ENCODE data around the gene GSTA3. TPM values are rescaled to one million over a fixed set of nuclear protein-coding genes. Genes with fewer than 3 reads are reported as not detected.
"Not testable (repeated sequence)": the region's sequence is repeated elsewhere in the genome, so short reads cannot be mapped to it uniquely, and the experiment has no call there.

Gene GSTA3
- total RNA-seq, 1 experiment from 2014 or later, result not detected

GRCh38 chr6:52881996-52882841, 27.3 kb downstream of the GSTA3 start:
- DNase-seq, result peak; percentile 82
- H3K9ac ChIP-seq (ENCODE audit: low read length), result peak overlapping the region; percentile 43; the same call in 1 of the 2 replicates

GRCh38 chr6:52881662-52881995, 27.9 kb downstream of the GSTA3 start:
- H3K9me3 ChIP-seq (ENCODE audit: low read length), result no peaks in the 10 kb centered on the region
- no peaks in the 10 kb centered on the region for H3K9me2 ChIP-seq (replicated peaks; ENCODE audit: insufficient read depth, low read length)
- no peaks in the 10 kb centered on the region for H3K27me3 ChIP-seq (ENCODE audit: low read length)
- H3K9ac ChIP-seq (ENCODE audit: low read length), result no peak overlapping the region
- no peaks in the 10 kb centered on the region for H4K20me1 ChIP-seq (ENCODE audit: insufficient read depth, low read depth, low read length)
- H2AFZ ChIP-seq (ENCODE audit: low read length), result no peak overlapping the region
- no peak overlapping the region for H3K4me2 ChIP-seq (ENCODE audit: low read depth, low read length, poor library complexity, severe bottlenecking)
- peaks cover 3% of the 10 kb centered on the region for H3K4me1 ChIP-seq (ENCODE audit: low read length)
- no peaks in the 10 kb centered on the region for H3K79me2 ChIP-seq (ENCODE audit: low read length)
- H3K36me3 ChIP-seq (ENCODE audit: insufficient read depth, low read length), result no peaks in the 10 kb centered on the region
- no peak overlapping the region for H3K4me3 ChIP-seq (ENCODE audit: low read length)
- DNase-seq, result no peak
- H3K27ac ChIP-seq (ENCODE audit: low read length), result no peak overlapping the region

More at GRCh38 chr6:52881996-52882841, 27.3 kb downstream of the GSTA3 start:
- H3K79me2 ChIP-seq (ENCODE audit: low read length), result no peaks in the 10 kb centered on the region
- peaks cover 3% of the 10 kb centered on the region for H3K4me1 ChIP-seq (ENCODE audit: low read length)
- H2AFZ ChIP-seq (ENCODE audit: low read length), result peak overlapping the region; percentile 92; the same call in 1 of the 2 replicates
- no peaks in the 10 kb centered on the region for H3K9me2 ChIP-seq (replicated peaks; ENCODE audit: insufficient read depth, low read length)
- no peak overlapping the region for H3K27ac ChIP-seq (ENCODE audit: low read length)
- no peaks in the 10 kb centered on the region for H3K36me3 ChIP-seq (ENCODE audit: insufficient read depth, low read length)
- no peaks in the 10 kb centered on the region for H3K9me3 ChIP-seq (ENCODE audit: low read length)
- H4K20me1 ChIP-seq (ENCODE audit: insufficient read depth, low read depth, low read length), result no peaks in the 10 kb centered on the region
- peak overlapping the region; percentile 30; the same call in 1 of the 2 replicates for H3K4me3 ChIP-seq (ENCODE audit: low read length)
- H3K27me3 ChIP-seq (ENCODE audit: low read length), result no peaks in the 10 kb centered on the region
- peak overlapping the region; percentile 50 for H3K4me2 ChIP-seq (ENCODE audit: low read depth, low read length, poor library complexity, severe bottlenecking)

GRCh38 chr6:52877786-52878185, 31.7 kb downstream of the GSTA3 start:
- H3K4me1 ChIP-seq (ENCODE audit: low read length), result peaks cover 3% of the 10 kb centered on the region
- no peaks in the 10 kb centered on the region for H3K36me3 ChIP-seq (ENCODE audit: insufficient read depth, low read length)
- no peaks in the 10 kb centered on the region for H3K27me3 ChIP-seq (ENCODE audit: low read length)
- DNase-seq, result peak; percentile 2
- H3K9me2 ChIP-seq (replicated peaks; ENCODE audit: insufficient read depth, low read length), result no peaks in the 10 kb centered on the region
- H3K79me2 ChIP-seq (ENCODE audit: low read length), result no peaks in the 10 kb centered on the region
- no peak overlapping the region for H3K4me3 ChIP-seq (ENCODE audit: low read length)
- no peaks in the 10 kb centered on the region for H3K9me3 ChIP-seq (ENCODE audit: low read length)
- H3K27ac ChIP-seq (ENCODE audit: low read length), result no peak overlapping the region
- no peak overlapping the region for H3K9ac ChIP-seq (ENCODE audit: low read length)
- no peak overlapping the region for H3K4me2 ChIP-seq (ENCODE audit: low read depth, low read length, poor library complexity, severe bottlenecking)
- H2AFZ ChIP-seq (ENCODE audit: low read length), result no peak overlapping the region
- H4K20me1 ChIP-seq (ENCODE audit: insufficient read depth, low read depth, low read length), result no peaks in the 10 kb centered on the region

- Histone ChIP-seq H3K36me3 (ENCODE audit: insufficient read depth, low read length) (no peaks in the 10 kb centered on the region), H4K20me1 (ENCODE audit: insufficient read depth, low read depth, low read length) (no peaks in the 10 kb centered on the region), H3K27me3 (ENCODE audit: low read length) (no peaks in the 10 kb centered on the region), H3K4me3 (ENCODE audit: low read length) (no peak overlapping the region), H3K4me2 (ENCODE audit: low read depth, low read length, poor library complexity, severe bottlenecking) (no peak overlapping the region), H3K9me2 (replicated peaks; ENCODE audit: insufficient read depth, low read length) (no peaks in the 10 kb centered on the region), H3K27ac (ENCODE audit: low read length) (no peak overlapping the region), H3K9ac (ENCODE audit: low read length) (no peak overlapping the region), H3K9me3 (ENCODE audit: low read length) (no peaks in the 10 kb centered on the region), H3K79me2 (ENCODE audit: low read length) (no peaks in the 10 kb centered on the region), H2AFZ (ENCODE audit: low read length) (no peak overlapping the region), H3K4me1 (ENCODE audit: low read length) (peaks cover 2% of the 10 kb centered on the region)
- DNase-seq, result no peak
These were observed 32.3 kb downstream of the GSTA3 start for GRCh38 chr6:52877168-52877567.

- H2AFZ ChIP-seq (ENCODE audit: low read length), result no peak overlapping the region
- no peaks in the 10 kb centered on the region for H3K4me1 ChIP-seq (ENCODE audit: low read length)
- H3K27me3 ChIP-seq (ENCODE audit: low read length), result no peaks in the 10 kb centered on the region
- H3K4me2 ChIP-seq (ENCODE audit: low read depth, low read length, poor library complexity, severe bottlenecking), result no peak overlapping the region
- H4K20me1 ChIP-seq (ENCODE audit: insufficient read depth, low read depth, low read length), result no peaks in the 10 kb centered on the region
- no peak overlapping the region for H3K4me3 ChIP-seq (ENCODE audit: low read length)
- no peaks in the 10 kb centered on the region for H3K79me2 ChIP-seq (ENCODE audit: low read length)
- no peaks in the 10 kb centered on the region for H3K9me3 ChIP-seq (ENCODE audit: low read length)
- peak; percentile 27 for DNase-seq
- no peaks in the 10 kb centered on the region for H3K36me3 ChIP-seq (ENCODE audit: insufficient read depth, low read length)
- no peak overlapping the region for H3K9ac ChIP-seq (ENCODE audit: low read length)
- no peak overlapping the region for H3K27ac ChIP-seq (ENCODE audit: low read length)
- no peaks in the 10 kb centered on the region for H3K9me2 ChIP-seq (replicated peaks; ENCODE audit: insufficient read depth, low read length)
These were observed 33.3 kb downstream of the GSTA3 start for GRCh38 chr6:52876056-52876787.

- Histone ChIP-seq H3K36me3 (ENCODE audit: insufficient read depth, low read length) (no peaks in the 10 kb centered on the region), H3K27me3 (ENCODE audit: low read length) (no peaks in the 10 kb centered on the region), H3K4me3 (ENCODE audit: low read length) (no peak overlapping the region), H3K9me2 (replicated peaks; ENCODE audit: insufficient read depth, low read length) (no peaks in the 10 kb centered on the region), H3K27ac (ENCODE audit: low read length) (no peak overlapping the region), H3K9me3 (ENCODE audit: low read length) (no peaks in the 10 kb centered on the region), H3K4me2 (ENCODE audit: low read depth, low read length, poor library complexity, severe bottlenecking) (no peak overlapping the region), H3K4me1 (ENCODE audit: low read length) (no peaks in the 10 kb centered on the region), H2AFZ (ENCODE audit: low read length) (no peak overlapping the region), H4K20me1 (ENCODE audit: insufficient read depth, low read depth, low read length) (no peaks in the 10 kb centered on the region), H3K79me2 (ENCODE audit: low read length) (no peaks in the 10 kb centered on the region), H3K9ac (ENCODE audit: low read length) (no peak overlapping the region)
- DNase-seq, result peak; percentile 10
These were observed 37.5 kb downstream of the GSTA3 start for GRCh38 chr6:52872031-52872430.

GRCh38 chr6:52871621-52872020, 37.9 kb downstream of the GSTA3 start:
- Histone ChIP-seq H3K36me3 (ENCODE audit: insufficient read depth, low read length) (no peaks in the 10 kb centered on the region), H4K20me1 (ENCODE audit: insufficient read depth, low read depth, low read length) (no peaks in the 10 kb centered on the region), H3K4me1 (ENCODE audit: low read length) (no peaks in the 10 kb centered on the region), H3K4me2 (ENCODE audit: low read depth, low read length, poor library complexity, severe bottlenecking) (no peak overlapping the region), H3K9me2 (replicated peaks; ENCODE audit: insufficient read depth, low read length) (no peaks in the 10 kb centered on the region), H2AFZ (ENCODE audit: low read length) (no peak overlapping the region), H3K27me3 (ENCODE audit: low read length) (no peaks in the 10 kb centered on the region), H3K79me2 (ENCODE audit: low read length) (no peaks in the 10 kb centered on the region), H3K9ac (ENCODE audit: low read length) (no peak overlapping the region), H3K9me3 (ENCODE audit: low read length) (no peaks in the 10 kb centered on the region), H3K27ac (ENCODE audit: low read length) (no peak overlapping the region), H3K4me3 (ENCODE audit: low read length) (no peak overlapping the region)
- DNase-seq, result peak; percentile 31

GRCh38 chr6:52870335-52871091, 39.0 kb downstream of the GSTA3 start:
- H3K9me3 ChIP-seq (ENCODE audit: low read length); H3K9me2 ChIP-seq (replicated peaks; ENCODE audit: insufficient read depth, low read length); H4K20me1 ChIP-seq (ENCODE audit: insufficient read depth, low read depth, low read length); H3K27ac ChIP-seq (ENCODE audit: low read length); H3K9ac ChIP-seq (ENCODE audit: low read length); H3K36me3 ChIP-seq (ENCODE audit: insufficient read depth, low read length); H3K4me3 ChIP-seq (ENCODE audit: low read length); H3K79me2 ChIP-seq (ENCODE audit: low read length); H3K4me1 ChIP-seq (ENCODE audit: low read length); H3K27me3 ChIP-seq (ENCODE audit: low read length); H2AFZ ChIP-seq (ENCODE audit: low read length); H3K4me2 ChIP-seq (ENCODE audit: low read depth, low read length, poor library complexity, severe bottlenecking): not testable (repeated sequence)
- peak; percentile 25 for DNase-seq

All from Karpas-422 (cell line).